Stimulated activated CD8-positive, alpha-beta memory T cell treated with anti-CD3 and anti-CD28 coated beads, Interleukin-2, amount 100 ng/mL, for 1 hour (primary cell): ENCODE measurements around the gene SULT1A1.
"Not testable (repeated sequence)": the region's sequence is repeated elsewhere in the genome, so short reads cannot be mapped to it uniquely, and the experiment has no call there.

Source experiments
- DNase-seq, 2 donors: peaks; one replicate each; pipeline ENCODE4 v3.0.0-alpha.2; 2020; ENCODE audit warnings: low read depth in 2 of 2

Gene SULT1A1

GRCh38 chr16:28609631-28610594 is at the start of gene SULT1A1:
SULT1A1 (minus strand) TSS chr16:28610044; CDS start chr16:28608855, 1,189 bp downstream.
- DNase-seq, result no peak

DNA sequence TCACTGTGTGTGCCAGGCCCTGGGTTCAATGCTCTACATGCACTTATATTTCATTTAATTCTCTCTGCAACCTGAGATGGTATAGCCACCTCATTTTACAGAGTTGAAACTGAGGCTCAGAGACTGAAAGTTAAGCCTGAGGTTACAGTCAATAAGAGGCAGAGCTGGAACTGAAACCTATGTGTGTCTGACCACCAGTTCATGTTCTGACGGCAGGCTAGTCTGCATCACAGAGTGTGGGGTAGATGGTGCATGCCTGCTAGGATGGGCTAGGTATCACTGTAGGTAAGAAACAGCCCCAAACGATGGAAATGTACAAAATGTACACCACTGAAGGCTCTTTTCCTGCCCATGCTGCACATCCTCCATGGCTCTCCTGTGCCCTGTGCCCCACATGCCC is 30.1 kb upstream of the SULT1A1 start:
- DNase-seq, result not testable (repeated sequence)

DNA sequence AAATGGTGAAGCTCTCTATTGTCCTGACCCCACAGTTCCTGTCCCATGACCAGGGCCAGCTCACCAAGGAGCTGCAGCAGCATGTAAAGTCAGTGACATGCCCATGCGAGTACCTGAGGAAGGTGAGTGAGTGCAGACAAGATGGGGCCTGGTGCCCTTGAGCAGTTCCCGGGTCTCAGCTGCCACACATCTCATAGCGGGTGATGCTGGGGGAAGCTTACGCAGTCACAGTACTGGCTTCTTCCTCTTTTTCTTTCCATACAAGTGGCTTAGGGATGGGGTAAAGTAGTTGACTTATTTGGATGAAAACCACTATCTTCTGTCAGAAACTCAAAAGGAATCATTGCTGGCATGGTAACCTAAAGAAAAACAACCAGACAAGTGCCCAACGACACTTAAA is 28.5 kb upstream of the SULT1A1 start:
- DNase-seq, result not testable (repeated sequence)

DNA sequence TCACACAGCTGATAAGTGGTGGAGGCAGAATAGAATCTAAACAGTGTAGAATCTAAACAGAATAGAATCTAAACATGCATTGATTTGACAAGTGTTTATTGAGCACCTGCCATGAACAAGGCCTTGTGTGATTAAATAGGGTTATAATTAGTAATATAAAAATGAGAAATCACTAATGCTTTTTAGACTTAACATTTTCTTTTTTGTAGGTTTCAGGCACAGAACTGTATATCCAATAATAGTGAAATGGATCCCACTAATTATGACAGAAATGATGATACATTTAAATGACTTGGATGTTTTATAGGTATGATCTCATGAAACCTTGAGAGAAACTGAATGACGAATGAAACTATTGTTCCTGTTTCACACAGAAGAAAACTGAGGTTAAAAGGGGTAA is 27.9 kb upstream of the SULT1A1 start, which contains the start of gene NPIPB8:
TSS of gene NPIPB8 (plus strand) at position 301 of the 400 bp plus-strand sequence. CDS start 296 bp downstream, outside the sequence.
- DNase-seq, result not testable (repeated sequence)

DNA sequence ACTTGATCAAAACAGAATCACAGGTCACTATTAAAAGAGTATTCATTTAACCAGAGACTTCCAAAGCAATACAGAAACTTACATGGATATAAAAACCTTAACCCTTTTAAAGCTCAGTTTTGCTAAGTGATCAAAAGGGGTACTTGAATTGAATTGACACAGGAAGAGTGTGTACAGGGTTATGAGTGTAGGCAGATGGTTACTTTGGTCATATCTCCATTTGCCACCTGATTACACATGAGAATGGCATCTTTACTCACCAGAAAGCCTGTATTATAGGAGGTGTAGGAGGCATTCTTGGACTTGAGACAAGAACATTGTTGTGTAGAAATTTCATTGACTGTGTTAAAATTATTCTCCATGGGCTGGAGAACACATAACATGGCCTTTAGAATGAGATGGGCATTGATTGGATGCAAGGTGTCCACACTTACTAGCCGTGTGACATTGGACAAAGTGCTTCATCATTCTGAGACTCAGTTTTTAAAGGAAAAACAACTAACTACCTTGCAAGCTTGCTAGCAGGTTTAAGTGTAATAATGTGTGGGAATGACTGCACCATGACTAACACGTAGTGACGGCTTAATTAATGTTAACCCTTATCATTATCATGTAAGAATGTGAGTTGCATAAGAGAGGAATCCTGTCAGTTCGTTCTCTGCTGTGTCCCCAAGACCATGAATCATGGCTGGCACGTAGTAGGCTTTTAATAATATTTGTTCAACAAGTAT is 26.4 kb upstream of the SULT1A1 start:
- DNase-seq, result not testable (repeated sequence)

DNA sequence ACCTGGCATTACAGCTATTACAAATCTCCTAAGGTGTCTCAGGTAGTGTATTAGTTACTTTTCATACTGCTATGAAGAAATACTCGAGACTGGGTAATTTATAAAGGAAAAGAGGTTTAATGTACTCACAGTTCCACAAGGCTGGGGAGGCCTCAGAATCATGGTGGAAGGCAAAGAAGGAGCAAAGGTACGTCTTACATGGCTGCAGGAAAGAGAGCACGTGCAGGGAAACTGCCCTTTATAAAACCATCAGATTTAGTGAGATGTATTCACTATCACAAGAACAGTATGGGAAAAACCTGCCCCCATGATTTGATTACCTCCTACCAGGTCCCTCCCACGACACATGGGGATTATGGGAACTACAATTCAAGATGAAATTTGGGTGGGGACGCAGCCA is 21.1 kb upstream of the SULT1A1 start:
- not testable (repeated sequence) for DNase-seq

- DNase-seq, result peak; percentile 35 to 44
These were observed 13.4 kb upstream of the SULT1A1 start for GRCh38 chr16:28623172-28623711.

DNA sequence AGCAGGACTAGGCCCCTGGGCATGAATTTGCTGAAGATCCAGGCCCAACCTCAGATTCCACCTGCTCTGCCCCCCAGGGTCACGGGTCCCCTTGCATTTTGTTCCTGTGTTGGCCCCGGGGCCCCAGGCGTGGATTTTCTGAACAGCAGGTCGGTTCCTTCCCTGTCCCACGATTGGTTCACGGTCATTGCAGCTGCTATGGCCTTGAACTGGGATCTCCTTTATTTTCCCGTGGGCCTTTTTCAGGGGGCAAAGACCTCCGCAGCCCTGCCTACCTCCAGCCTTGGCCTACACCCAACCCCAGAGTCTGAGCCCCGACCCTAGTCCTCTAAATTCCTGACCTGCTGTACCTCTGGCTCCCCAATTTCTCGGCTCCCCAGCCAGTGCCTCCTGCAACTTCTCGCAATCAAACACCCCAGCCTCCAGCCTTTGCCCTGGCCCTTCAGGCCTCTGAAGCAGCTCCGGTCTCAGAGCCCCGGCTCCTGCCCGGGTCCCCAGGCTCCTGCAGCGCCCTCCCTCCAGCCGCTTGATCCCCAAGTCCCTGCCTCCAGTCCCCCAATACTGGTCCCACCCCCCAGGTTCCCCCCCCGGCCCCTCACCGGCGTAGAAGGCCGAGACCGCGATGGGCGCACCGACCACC is 12.8 kb upstream of the SULT1A1 start:
- not testable (repeated sequence) for DNase-seq

DNA sequence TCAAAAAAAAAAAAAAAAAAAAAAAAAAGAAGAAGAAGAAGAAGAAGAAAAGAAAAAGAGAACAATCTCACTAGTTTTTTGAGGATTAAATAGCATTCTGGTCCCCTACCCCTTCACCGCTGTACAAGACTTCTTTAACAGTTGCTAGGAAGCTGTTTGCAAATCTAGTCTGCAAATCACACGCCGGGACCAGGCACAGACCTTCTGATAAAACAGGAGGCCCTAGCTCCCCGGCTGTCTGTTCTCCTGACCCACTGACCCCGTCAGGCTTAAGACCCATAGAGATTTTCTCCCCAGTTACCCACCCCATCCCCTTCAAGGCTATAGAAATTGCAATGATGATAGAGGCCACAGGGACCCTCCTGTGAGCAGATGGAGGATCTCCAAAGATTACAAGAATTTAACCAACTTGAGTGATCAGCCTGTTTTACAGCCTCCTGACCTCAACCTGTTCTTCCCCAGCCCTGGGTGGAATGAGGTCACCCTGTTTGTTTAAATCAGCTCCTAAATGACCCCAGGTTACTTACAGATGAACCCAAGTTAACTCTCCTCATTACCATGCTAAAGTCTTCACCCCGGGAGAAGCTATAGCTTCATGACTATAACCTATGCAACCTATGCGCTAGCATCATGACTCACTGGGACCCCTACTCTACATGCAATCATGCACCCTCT is 11.8 kb upstream of the SULT1A1 start:
- DNase-seq, result no peak

DNA sequence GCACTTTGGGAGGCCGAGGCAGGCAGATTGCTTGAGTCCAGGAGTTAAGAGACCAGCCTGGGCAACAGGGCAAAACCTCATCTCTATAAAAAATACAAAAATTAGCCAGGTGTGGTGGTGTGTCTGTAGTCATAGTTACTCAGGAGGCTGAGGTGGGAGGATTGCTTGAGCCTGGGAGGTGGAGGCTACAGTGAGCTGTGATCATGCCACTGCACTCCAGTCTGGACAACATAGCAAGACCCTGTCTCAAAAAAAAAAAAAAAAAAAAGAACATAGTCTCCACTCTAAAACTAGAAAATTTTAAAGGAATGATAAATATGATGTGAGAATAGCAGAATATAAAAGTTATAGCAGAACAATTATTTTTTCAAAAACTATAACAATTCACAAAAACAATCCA is 10.5 kb upstream of the SULT1A1 start:
- DNase-seq, result not testable (repeated sequence)

DNA sequence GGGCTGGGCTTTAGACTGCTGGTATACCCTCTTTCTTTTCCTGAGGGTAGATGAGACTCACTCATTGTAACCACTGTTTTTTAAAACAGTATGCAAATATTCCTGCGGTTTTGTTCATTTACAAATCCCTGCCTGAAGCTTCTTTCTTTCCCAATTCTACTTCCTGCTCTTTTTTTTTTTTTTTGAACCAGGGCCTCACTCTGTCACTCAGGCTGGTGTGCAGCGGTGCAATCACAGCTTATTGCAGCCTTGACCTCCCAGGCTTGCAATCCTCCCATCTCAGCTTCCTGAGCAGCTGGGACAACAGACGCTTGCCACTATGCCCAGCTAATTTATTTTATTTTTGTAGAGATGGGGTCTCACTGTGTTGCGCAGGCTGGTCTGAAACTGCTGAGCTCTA is 8.0 kb upstream of the SULT1A1 start:
- DNase-seq, result no peak

DNA sequence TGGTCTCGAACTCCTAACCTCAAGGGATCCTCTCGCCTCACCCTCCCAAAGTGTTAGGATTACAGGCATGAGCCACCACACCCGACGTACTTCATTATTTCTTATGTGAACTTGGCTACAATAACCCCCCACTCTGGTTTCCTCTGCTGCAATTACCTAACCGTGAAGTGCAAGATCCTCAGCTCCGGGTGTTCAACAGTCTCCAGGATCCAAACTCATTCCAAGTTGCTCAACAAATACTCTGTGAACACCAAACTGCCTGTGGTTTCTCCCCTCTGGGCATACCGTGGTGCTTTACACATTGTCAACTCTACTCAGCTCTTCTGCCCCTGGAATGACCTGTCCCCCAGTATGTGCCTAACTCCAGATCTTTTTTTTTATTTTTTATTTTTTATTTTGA is 6.8 kb upstream of the SULT1A1 start:
- DNase-seq, result no peak

- DNase-seq, result not testable (repeated sequence)
These were observed 6.4 kb upstream of the SULT1A1 start for GRCh38 chr16:28616224-28616577.

- DNase-seq, result not testable (repeated sequence)
These were observed 5.8 kb upstream of the SULT1A1 start for GRCh38 chr16:28615486-28616223.

DNA sequence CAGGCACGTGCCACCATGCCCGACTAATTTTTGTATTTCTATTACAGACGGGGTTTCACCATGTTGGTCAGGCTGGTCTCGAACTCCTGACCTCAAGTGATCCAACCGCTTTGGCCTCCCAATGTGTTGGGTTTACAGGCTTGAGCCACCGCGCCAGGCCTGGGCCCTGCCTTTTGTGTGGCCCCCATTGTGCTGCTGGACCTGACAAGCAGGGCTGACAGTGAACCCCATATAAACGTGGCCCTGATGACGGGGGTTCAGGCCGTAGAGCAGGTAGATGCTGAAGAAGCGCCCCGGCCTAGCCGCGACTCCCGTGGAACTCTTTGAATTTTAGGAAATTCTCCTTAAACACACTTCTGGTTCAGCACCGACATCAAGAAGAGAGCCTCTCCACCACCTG is 4.7 kb upstream of the SULT1A1 start:
- DNase-seq, result not testable (repeated sequence)

- DNase-seq, result not testable (repeated sequence)
These were observed 4.1 kb upstream of the SULT1A1 start for GRCh38 chr16:28613912-28614311.

- DNase-seq, result not testable (repeated sequence)
These were observed 2.8 kb upstream of the SULT1A1 start for GRCh38 chr16:28612359-28613280.

GRCh38 chr16:28610595-28611191 is 849 bp upstream of the SULT1A1 start:
- no peak for DNase-seq
